Activated CD8-positive, alpha-beta T cell treated with anti-CD3 and anti-CD28 coated beads for 36 hours (primary cell): ENCODE results near the gene SCNM1. TPM values are rescaled to one million over a fixed set of nuclear protein-coding genes. Genes with fewer than 3 reads are reported as not detected.

Source experiments
- ATAC-seq: fragments of 200-7000 bp; cut with Tn5 transposase; one replicate; pipeline ENCODE4 v1.10.0; 2021; ENCODE audit warnings: mild to moderate bottlenecking, moderate library complexity
- CTCF ChIA-PET: fragments of 350-600 bp; sonication (Branson Sonifier 250); formaldehyde crosslinking; loops from one replicate; lab custom pipeline; 2021; ENCODE audit warnings: antibody characterized with exemption; lab: Charles Lee
- POLR2A ChIA-PET: fragments of 350-600 bp; sonication (Branson Sonifier 250); formaldehyde crosslinking; loops from one replicate; lab custom pipeline; 2021; ENCODE audit warnings: antibody characterized with exemption; lab: Charles Lee
- DNase-seq: peaks from one replicate; pipeline ENCODE4 v3.0.0-alpha.2; 2020
- H3K27ac Mint-ChIP-seq: one replicate; pipeline ENCODE4 v1.8.0; 2021; ENCODE audit warnings: mild to moderate bottlenecking, mixed read lengths
- H3K27me3 Mint-ChIP-seq: one replicate; pipeline ENCODE4 v1.8.0; 2021; ENCODE audit warnings: mixed read lengths
- H3K36me3 Mint-ChIP-seq: one replicate; pipeline ENCODE4 v1.8.0; 2021; ENCODE audit warnings: low read depth, mixed read lengths
- H3K4me1 Mint-ChIP-seq: one replicate; pipeline ENCODE4 v1.8.0; 2021; ENCODE audit warnings: low read depth, mixed read lengths
- H3K4me3 Mint-ChIP-seq: one replicate; pipeline ENCODE4 v1.8.0; 2021; ENCODE audit warnings: mild to moderate bottlenecking, moderate library complexity, mixed read lengths
- H3K9me3 Mint-ChIP-seq: one replicate; pipeline ENCODE4 v1.8.0; 2021; ENCODE audit warnings: mixed read lengths
- CTCF ChIP-seq: fragments of 200-600 bp; IDR thresholded peaks from one replicate; pipeline ENCODE4 v1.8.0; 2022; ENCODE audit warnings: antibody characterized with exemption, mild to moderate bottlenecking
- intact Hi-C: fragments of 100-400 bp; cut with micrococcal nuclease; formaldehyde crosslinking; loops from one replicate; pipeline ENCODE4 v1.10.0; 2022
- total RNA-seq, 2 experiments: library from RNA; stranded (reverse); gene quantifications; one replicate each; pipeline ENCODE4 v1.2.3, GENCODE V29; 2021

Gene SCNM1
- total RNA-seq, 2 experiments from 2014 or later = 57.0 to 59.6 TPM

DNA sequence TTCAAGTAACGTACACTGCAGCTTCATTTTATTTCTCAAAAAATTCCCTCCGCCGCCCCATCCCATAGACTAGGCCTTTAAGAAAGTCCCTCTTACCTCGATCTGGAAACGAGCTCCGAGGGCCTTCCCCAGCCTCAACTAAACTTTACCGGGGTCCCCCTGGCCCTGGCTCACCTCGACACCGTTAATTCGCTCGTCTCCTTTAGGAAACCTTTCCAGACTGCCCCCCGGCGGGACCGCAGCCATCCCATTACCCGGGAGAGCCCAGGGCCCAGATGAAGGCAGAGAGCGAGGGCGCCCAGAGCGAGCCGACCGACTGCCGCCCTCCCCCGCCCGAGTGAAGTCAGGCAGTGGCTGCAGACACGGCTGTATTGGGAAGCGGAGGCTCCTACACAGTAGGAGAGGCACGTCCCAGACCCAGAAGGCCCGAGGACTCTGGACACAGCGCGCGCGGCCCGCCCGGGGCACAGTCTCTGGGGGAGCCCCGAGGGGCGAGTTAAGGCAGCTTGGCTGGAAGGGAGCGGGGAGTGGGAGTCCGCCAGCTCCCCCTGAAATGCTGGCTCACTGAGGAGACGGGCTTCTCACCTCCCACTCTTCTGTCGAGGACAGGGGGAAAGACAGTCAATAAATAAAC, 34.1 kb upstream of the SCNM1 start:
- Mint-ChIP-seq H3K4me1 (peaks cover 12% of the 10 kb centered on the region), H3K4me3 (peak overlapping the region; percentile 69), H3K27me3 (no peaks in the 10 kb centered on the region), H3K9me3 (no peaks in the 10 kb centered on the region), H3K36me3 (no peaks in the 10 kb centered on the region), H3K27ac (peak overlapping the region; percentile 75)
- intact Hi-C loops = no loop called here
- ChIA-PET CTCF (interaction anchor here (0.7 to 3.3 kb wide), 15 partner anchors 9 to 150 kb away, joined by 3 to 23 read pairs (median 3); partner anchors contain the start of genes C1orf56, TMOD4, TNFAIP8L2 and ZNF687), POLR2A (interaction anchor here (0.7 to 3.0 kb wide), 15 partner anchors 10 to 158 kb away, joined by 3 to 14 read pairs (median 3); partner anchors contain the start of genes MINDY1, TNFAIP8L2, VPS72 and ZNF687)
- ATAC-seq = no peak
- DNase-seq = no peak
- TF ChIP-seq CTCF = no peak

- ChIA-PET CTCF (interaction anchor here (3.3 kb wide), 1 partner anchor 33 kb away, joined by 23 read pairs; no protein-coding TSS in a partner anchor), POLR2A (interaction anchor here (1.1 to 3.0 kb wide), 3 partner anchors 18 to 149 kb away, joined by 3 to 14 read pairs (median 5); partner anchors contain the start of genes TNFAIP8L2 and ZNF687)
- H3K36me3 Mint-ChIP-seq = no peaks in the 10 kb centered on the region
- H3K27me3 Mint-ChIP-seq = no peaks in the 10 kb centered on the region
- DNase-seq = no peak
- no peaks in the 10 kb centered on the region for H3K9me3 Mint-ChIP-seq
- peak overlapping the region; percentile 69 for H3K4me3 Mint-ChIP-seq
- intact Hi-C loops = no loop called here
- ATAC-seq = no peak
- peaks cover 12% of the 10 kb centered on the region for H3K4me1 Mint-ChIP-seq
- no peak for TF ChIP-seq CTCF
- no peak overlapping the region for H3K27ac Mint-ChIP-seq
Measured at GRCh38 chr1:151132335-151133017, 33.5 kb upstream of the SCNM1 start.

DNA sequence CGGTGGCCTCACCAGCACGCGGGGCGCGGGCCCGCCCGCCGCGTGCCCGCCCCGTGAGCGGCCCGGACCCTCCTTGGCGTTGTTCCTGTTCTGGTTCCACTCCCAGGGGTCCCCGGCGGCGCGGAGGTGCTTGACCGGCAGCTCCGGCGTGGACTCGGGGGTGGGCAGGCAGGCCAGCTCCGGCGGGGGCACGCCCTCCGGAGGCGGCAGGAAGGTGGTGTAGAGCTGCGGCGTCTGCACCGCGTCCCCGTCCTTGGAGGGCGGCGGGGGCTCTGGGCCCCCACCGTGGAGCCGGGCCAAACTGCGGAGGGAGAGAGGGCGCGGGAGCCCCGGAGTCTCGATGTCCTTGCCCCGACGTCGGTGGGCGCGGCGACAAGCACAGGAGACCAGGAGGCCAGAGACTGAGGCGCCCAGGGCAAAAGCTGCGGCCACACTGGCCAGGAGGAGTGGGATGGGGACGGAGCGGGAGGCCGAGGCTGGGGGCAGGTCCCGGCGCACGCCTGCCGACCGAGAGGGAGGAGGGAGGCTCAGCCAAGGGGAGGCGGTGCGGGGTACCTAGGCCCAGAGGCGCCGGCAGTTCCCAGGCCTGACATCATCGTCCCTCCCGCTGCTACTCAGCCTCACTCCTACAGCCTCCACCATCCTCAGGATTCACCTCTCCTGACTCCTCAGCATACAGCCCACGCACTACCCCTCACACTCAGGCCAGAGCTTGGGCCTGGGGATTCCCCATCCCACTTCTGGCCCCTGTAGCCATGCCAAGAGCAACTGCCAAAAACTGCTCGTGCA, 32.7 kb upstream of the SCNM1 start:
- Mint-ChIP-seq H3K4me3 (no peak overlapping the region), H3K27ac (no peak overlapping the region), H3K9me3 (no peaks in the 10 kb centered on the region), H3K27me3 (no peaks in the 10 kb centered on the region), H3K4me1 (peaks cover 12% of the 10 kb centered on the region), H3K36me3 (no peaks in the 10 kb centered on the region)
- TF ChIP-seq CTCF = no peak
- CTCF ChIA-PET = interaction anchor here (1.2 to 2.3 kb wide), 2 partner anchors 8 to 24 kb away, joined by 3 to 7 read pairs; partner anchors contain the start of gene TNFAIP8L2
- POLR2A ChIA-PET = no interaction called here
- ATAC-seq (no peak), DNase-seq (no peak)
- intact Hi-C loops = no loop called here

- Mint-ChIP-seq H3K27me3 (no peaks in the 10 kb centered on the region), H3K4me3 (no peak overlapping the region), H3K27ac (no peak overlapping the region), H3K9me3 (no peaks in the 10 kb centered on the region), H3K36me3 (no peaks in the 10 kb centered on the region), H3K4me1 (peaks cover 12% of the 10 kb centered on the region)
- DNase-seq = no peak
- no peak for ATAC-seq
- ChIA-PET CTCF (interaction anchor here (0.7 to 2.3 kb wide), 5 partner anchors 8 to 35 kb away, joined by 3 to 7 read pairs (median 4); partner anchors contain the start of genes SEMA6C and TNFAIP8L2), POLR2A (interaction anchor here (0.7 to 1.0 kb wide), 3 partner anchors 11 to 37 kb away, joined by 3 read pairs; no protein-coding TSS in a partner anchor)
- TF ChIP-seq CTCF = no peak
- intact Hi-C loops = no loop called here
Measured at GRCh38 chr1:151134396-151134795, 31.5 kb upstream of the SCNM1 start.
